Measurements from ENCODE around the gene SELENOI. TPM values are rescaled to one million over a fixed set of nuclear protein-coding genes. Genes with fewer than 3 reads are reported as not detected.

Gene SELENOI
- total RNA-seq, 1 donor from 2014 or later, result 51.8 TPM

DNA sequence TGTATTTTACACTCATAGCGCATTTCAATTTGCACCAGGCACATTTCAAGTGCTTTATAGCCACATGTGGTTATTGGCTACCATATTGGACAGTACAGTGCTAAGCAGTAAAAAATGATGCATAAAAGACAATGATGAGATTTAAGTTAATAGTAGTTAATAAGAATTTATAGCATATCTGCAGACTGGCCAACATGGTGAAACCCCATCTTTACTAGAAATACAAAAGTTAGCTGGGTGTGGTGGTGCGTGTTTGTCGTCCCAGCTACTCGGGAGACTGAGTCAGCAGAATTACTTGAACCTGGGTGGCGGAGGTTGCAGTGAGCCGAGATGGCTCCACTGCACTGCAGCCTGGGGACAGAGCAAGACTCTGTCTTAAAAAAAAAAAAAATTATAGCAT is 65.5 kb downstream of the SELENOI start:
- peaks cover 4% of the 10 kb centered on the region for H3K4me1 Mint-ChIP-seq
- H3K27ac ChIP-seq, result no peak overlapping the region
- no peak overlapping the region for H3K4me3 ChIP-seq
- no peaks in the 10 kb centered on the region for H3K79me2 ChIP-seq (ENCODE audit: low read depth)
- H3K36me3 ChIP-seq, result no peaks in the 10 kb centered on the region
- no peak overlapping the region for H3K9ac ChIP-seq
- no peaks in the 10 kb centered on the region for H3K9me3 Mint-ChIP-seq
- H3K4me3 Mint-ChIP-seq, result no peak overlapping the region
- no peak overlapping the region for H3K4me2 ChIP-seq
- H4K20me1 ChIP-seq (ENCODE audit: low read depth), result no peaks in the 10 kb centered on the region
- no peaks in the 10 kb centered on the region for H3F3A ChIP-seq (ENCODE audit: low read depth)
- no peaks in the 10 kb centered on the region for H3K4me1 ChIP-seq
- no peaks in the 10 kb centered on the region for H3K27me3 Mint-ChIP-seq (ENCODE audit: insufficient read depth, low read depth)
- no peaks in the 10 kb centered on the region for H3K27me3 ChIP-seq
- no peaks in the 10 kb centered on the region for H3K36me3 Mint-ChIP-seq
- TF ChIP-seq EZH2phosphoT487 (IDR thresholded peaks at IDR 0.05) (no peak), EZH2 (IDR thresholded peaks at IDR 0.05) (no peak)
- TF ChIP-seq, protein P1, sequence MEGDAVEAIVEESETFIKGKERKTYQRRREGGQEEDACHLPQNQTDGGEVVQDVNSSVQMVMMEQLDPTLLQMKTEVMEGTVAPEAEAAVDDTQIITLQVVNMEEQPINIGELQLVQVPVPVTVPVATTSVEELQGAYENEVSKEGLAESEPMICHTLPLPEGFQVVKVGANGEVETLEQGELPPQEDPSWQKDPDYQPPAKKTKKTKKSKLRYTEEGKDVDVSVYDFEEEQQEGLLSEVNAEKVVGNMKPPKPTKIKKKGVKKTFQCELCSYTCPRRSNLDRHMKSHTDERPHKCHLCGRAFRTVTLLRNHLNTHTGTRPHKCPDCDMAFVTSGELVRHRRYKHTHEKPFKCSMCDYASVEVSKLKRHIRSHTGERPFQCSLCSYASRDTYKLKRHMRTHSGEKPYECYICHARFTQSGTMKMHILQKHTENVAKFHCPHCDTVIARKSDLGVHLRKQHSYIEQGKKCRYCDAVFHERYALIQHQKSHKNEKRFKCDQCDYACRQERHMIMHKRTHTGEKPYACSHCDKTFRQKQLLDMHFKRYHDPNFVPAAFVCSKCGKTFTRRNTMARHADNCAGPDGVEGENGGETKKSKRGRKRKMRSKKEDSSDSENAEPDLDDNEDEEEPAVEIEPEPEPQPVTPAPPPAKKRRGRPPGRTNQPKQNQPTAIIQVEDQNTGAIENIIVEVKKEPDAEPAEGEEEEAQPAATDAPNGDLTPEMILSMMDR (IDR thresholded peaks at IDR 0.05), result no peak
- H2AFZ ChIP-seq (replicated peaks), result no peak overlapping the region
- H3K9me3 ChIP-seq (ENCODE audit: low read depth), result no peaks in the 10 kb centered on the region
- no peak for DNase-seq (ENCODE audit: low spot score)
- no peak overlapping the region for H3K27ac Mint-ChIP-seq

DNA sequence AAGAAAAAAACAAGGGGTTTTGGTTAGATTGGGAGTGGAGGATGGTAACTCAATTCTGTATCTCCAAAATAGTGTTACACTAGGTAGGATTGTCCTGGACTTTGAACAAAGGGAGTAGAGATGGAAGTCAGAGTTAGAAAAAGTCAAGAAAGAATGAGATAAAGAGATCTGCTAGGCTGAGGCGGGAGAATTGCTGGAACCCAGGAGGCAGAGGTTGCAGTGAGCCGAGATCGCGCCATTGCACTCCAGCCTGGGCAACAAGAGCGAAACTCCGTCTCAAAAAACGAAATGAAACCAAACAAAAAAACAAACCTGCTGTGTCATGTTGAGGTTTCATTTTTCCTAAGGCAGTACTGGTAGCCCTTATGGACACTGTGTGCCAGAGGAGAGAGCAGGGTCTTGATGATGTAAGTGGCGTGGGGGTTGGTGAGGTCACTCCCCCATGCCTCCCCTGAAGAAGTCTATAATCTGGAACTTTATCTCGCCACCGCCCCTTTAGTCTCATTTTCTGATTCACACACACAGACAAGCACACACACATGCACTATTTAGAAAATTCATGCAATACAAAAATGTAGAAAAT is 66.2 kb downstream of the SELENOI start:
- no peak for DNase-seq (ENCODE audit: low spot score)

DNA sequence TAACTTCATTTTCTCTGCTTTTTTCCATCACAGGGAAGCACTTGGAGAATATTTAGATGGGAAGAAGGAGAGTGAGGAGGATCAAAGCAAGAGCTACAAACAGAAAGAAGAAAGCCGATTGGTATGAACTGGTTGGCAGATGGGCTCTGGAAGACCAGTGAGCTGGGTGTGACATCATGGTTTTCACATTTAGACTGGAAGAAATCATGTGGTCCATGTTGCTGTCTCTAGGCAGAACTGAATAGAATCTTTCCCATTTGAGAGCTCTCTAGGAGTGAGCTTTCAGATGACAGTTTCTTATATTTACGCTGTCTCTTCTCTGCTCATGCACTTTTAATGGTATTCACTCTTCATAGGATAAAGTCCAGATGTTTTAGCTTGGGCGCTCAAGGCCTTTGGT is 68.4 kb downstream of the SELENOI start:
- H3K27me3 ChIP-seq, result no peaks in the 10 kb centered on the region
- H4K20me1 ChIP-seq (ENCODE audit: low read depth), result no peaks in the 10 kb centered on the region
- no peak for DNase-seq (ENCODE audit: low spot score)
- H3K27ac ChIP-seq, result no peak overlapping the region
- H3K4me1 ChIP-seq, result no peaks in the 10 kb centered on the region
- H3K79me2 ChIP-seq (ENCODE audit: low read depth), result no peaks in the 10 kb centered on the region
- H3K4me3 ChIP-seq, result no peak overlapping the region
- Mint-ChIP-seq H3K9me3 (no peaks in the 10 kb centered on the region), H3K4me1 (peaks cover 4% of the 10 kb centered on the region), H3K27ac (no peak overlapping the region), H3K36me3 (no peaks in the 10 kb centered on the region), H3K27me3 (ENCODE audit: insufficient read depth, low read depth) (peaks cover 2% of the 10 kb centered on the region), H3K4me3 (no peak overlapping the region)
- no peak overlapping the region for H3K9ac ChIP-seq
- H3K9me3 ChIP-seq (ENCODE audit: low read depth), result no peaks in the 10 kb centered on the region
- H3F3A ChIP-seq (ENCODE audit: low read depth), result no peaks in the 10 kb centered on the region
- no peak for TF ChIP-seq EZH2phosphoT487 (IDR thresholded peaks at IDR 0.05)
- H2AFZ ChIP-seq (replicated peaks), result peak overlapping the region; percentile 63
- H3K4me2 ChIP-seq, result no peak overlapping the region
- H3K36me3 ChIP-seq, result no peaks in the 10 kb centered on the region

More for the DNA sequence above, 66.2 kb downstream of the SELENOI start:
- H3K4me1 Mint-ChIP-seq, result peaks cover 4% of the 10 kb centered on the region
- H3K36me3 ChIP-seq, result no peaks in the 10 kb centered on the region
- no peaks in the 10 kb centered on the region for H3K36me3 Mint-ChIP-seq
- H3K4me2 ChIP-seq, result no peak overlapping the region
- peak overlapping the region; percentile 68 for H2AFZ ChIP-seq (replicated peaks)
- no peaks in the 10 kb centered on the region for H3K27me3 Mint-ChIP-seq (ENCODE audit: insufficient read depth, low read depth)
- H3K9ac ChIP-seq, result no peak overlapping the region
- no peaks in the 10 kb centered on the region for H4K20me1 ChIP-seq (ENCODE audit: low read depth)
- TF ChIP-seq, protein P1 (IDR thresholded peaks at IDR 0.05), result no peak
- TF ChIP-seq EZH2 (IDR thresholded peaks at IDR 0.05) (no peak), EZH2phosphoT487 (IDR thresholded peaks at IDR 0.05) (no peak)
- no peaks in the 10 kb centered on the region for H3K9me3 ChIP-seq (ENCODE audit: low read depth)
- H3K4me3 Mint-ChIP-seq, result no peak overlapping the region
- H3K4me1 ChIP-seq, result no peaks in the 10 kb centered on the region
- H3K9me3 Mint-ChIP-seq, result no peaks in the 10 kb centered on the region
- H3F3A ChIP-seq (ENCODE audit: low read depth), result no peaks in the 10 kb centered on the region
- H3K27me3 ChIP-seq, result no peaks in the 10 kb centered on the region
- no peaks in the 10 kb centered on the region for H3K79me2 ChIP-seq (ENCODE audit: low read depth)
- no peak overlapping the region for H3K4me3 ChIP-seq
- H3K27ac Mint-ChIP-seq, result no peak overlapping the region
- no peak overlapping the region for H3K27ac ChIP-seq

DNA sequence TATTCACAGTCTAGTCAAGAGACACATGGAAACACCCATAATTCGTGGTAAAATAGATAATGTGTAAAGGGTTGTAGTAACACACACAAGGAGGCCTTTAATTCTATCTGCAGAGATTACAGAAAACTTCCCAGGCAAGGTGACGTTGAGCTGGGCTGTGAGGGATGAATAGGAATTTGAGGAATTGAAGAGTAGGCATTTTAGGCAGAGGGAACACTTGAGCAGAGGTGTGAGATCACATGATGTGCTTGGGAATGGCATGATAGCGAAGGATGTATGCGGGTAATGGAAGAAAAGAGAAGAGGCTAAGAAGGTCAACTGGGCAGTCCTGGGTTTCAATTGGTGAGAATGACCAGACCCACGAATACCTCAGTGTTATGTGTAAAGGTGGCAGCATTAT is 76.0 kb downstream of the SELENOI start:
- H3K4me1 Mint-ChIP-seq, result peaks cover 15% of the 10 kb centered on the region
- DNase-seq (ENCODE audit: low spot score), result no peak
- H3K27ac Mint-ChIP-seq, result no peak overlapping the region
- H3K4me3 Mint-ChIP-seq, result no peak overlapping the region
- H3K9me3 ChIP-seq (ENCODE audit: low read depth), result no peaks in the 10 kb centered on the region
- no peaks in the 10 kb centered on the region for H3K79me2 ChIP-seq (ENCODE audit: low read depth)
- H3K4me3 ChIP-seq, result no peak overlapping the region
- no peaks in the 10 kb centered on the region for H3K36me3 ChIP-seq
- no peaks in the 10 kb centered on the region for H3K36me3 Mint-ChIP-seq
- H4K20me1 ChIP-seq (ENCODE audit: low read depth), result no peaks in the 10 kb centered on the region
- no peak overlapping the region for H3K27ac ChIP-seq
- peaks cover 6% of the 10 kb centered on the region for H3K27me3 Mint-ChIP-seq (ENCODE audit: insufficient read depth, low read depth)
- TF ChIP-seq EZH2 (IDR thresholded peaks at IDR 0.05), result no peak
- H3K9me3 Mint-ChIP-seq, result no peaks in the 10 kb centered on the region
- H3K4me1 ChIP-seq, result peaks cover 9% of the 10 kb centered on the region
- no peaks in the 10 kb centered on the region for H3K27me3 ChIP-seq
- no peak overlapping the region for H2AFZ ChIP-seq (replicated peaks)
- H3F3A ChIP-seq (ENCODE audit: low read depth), result no peaks in the 10 kb centered on the region
- H3K4me2 ChIP-seq, result no peak overlapping the region
- H3K9ac ChIP-seq, result no peak overlapping the region
